HUES64 (cell line): Measurements from ENCODE around the gene DGKD.

ENCODE experiments used
- H3K27ac ChIP-seq: 2 replicates; pipeline ENCODE4 v1.7.0; 2013; ENCODE audit warnings: low read depth, low read length, inconsistent platforms
- H3K27me3 ChIP-seq: 2 replicates; pipeline ENCODE4 v1.6.1; 2013; ENCODE audit warnings: mild to moderate bottlenecking, low read length; ENCODE audit not compliant: insufficient read depth
- H3K36me3 ChIP-seq: 2 replicates; pipeline ENCODE4 v1.6.1; 2013; ENCODE audit warnings: mild to moderate bottlenecking, low read length; ENCODE audit not compliant: insufficient read depth
- H3K4me1 ChIP-seq: 2 replicates; pipeline ENCODE4 v1.6.1; 2013; ENCODE audit warnings: mild to moderate bottlenecking, low read length, moderate library complexity; ENCODE audit not compliant: insufficient read depth
- H3K4me3 ChIP-seq: 2 replicates; pipeline ENCODE4 v1.5.1; 2013; ENCODE audit warnings: mild to moderate bottlenecking, low read length, moderate library complexity
- H3K9ac ChIP-seq: 2 replicates; pipeline ENCODE4 v1.6.1; 2013; ENCODE audit warnings: mild to moderate bottlenecking, low read depth, low read length
- H3K9me3 ChIP-seq: 2 replicates; pipeline ENCODE4 v1.6.1; 2013; ENCODE audit warnings: low read depth, low read length; ENCODE audit not compliant: insufficient read depth
- WGBS: fragments of 150-250, 120-280 bp; methylation state at CpG from one replicate; pipeline ENCODE4 v1.1.7; 2013; ENCODE audit warnings: missing lambda C conversion rate; 5-methylcytosine and 5-hydroxymethylcytosine counted together

Gene DGKD

DNA sequence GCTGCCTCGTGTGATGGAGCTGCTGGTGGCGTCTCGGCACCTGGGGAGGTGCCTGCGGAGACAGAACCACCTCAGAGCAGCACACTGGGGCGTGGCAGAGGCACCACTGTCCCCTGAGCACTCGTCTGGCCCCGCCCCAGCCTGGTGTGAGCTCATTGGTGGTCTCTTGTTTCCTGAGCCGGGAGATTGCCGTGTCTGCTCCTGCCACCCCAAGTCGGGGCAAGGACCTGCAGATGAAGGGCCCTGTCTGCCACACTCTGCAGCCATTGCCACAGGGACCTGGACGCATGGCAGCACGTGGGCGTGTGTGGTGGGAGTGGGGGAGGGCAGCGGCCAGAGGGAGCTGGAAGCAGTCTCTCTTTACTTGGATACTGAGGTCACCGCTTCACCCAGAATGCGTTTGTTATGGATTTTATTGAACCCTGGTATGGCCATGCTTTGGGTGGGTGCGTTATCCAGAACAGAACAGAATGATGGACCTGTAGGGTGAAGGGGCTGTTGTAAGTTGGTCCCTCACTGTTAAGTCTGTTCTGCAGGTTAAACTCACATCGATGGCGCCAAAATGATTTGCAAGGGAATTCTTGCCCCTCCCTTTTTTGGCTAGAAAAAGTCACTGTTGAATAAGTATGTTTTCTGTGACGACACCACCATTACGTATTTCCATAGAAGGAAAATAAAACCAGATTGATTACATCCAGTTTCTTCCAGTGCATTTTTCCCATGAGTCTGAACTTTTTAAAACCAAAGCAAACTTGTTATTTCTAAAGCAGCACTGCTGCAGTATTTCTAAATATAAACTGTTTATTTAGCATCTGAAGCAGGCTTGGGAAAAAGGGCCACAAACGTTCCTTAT, 120.2 kb downstream of the DGKD start:
- no peak overlapping the region for H3K4me3 ChIP-seq
- no peaks in the 10 kb centered on the region for H3K4me1 ChIP-seq
- H3K9ac ChIP-seq = no peak overlapping the region
- WGBS = 84% methylated on average over 22 of the region's 22 CpGs
- no peaks in the 10 kb centered on the region for H3K9me3 ChIP-seq
- no peaks in the 10 kb centered on the region for H3K27me3 ChIP-seq
- no peak overlapping the region for H3K27ac ChIP-seq
- H3K36me3 ChIP-seq = no peaks in the 10 kb centered on the region; the same call in 1 of the 2 replicates

DNA sequence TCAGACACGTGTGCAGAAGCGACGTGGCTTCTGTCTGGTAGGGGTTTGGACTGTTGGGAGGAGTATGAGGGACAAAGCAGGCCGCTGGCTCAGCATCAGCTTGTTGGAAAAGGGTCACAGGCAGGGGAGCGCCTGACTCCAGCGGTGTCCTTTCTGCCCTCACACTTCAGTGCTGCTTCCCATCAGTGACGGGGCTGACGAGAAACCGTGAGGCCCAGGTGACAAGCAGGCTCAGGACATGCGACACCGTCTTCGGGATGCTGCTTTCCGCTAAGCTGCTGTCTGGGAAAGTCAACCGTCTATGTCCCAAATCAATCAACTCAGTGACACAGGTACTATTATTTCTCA, 121.7 kb downstream of the DGKD start:
- WGBS = 93% methylated on average over 14 of the region's 14 CpGs
- Histone ChIP-seq H3K36me3 (no peaks in the 10 kb centered on the region), H3K27me3 (no peaks in the 10 kb centered on the region), H3K27ac (no peak overlapping the region), H3K4me3 (no peak overlapping the region), H3K4me1 (no peaks in the 10 kb centered on the region), H3K9me3 (no peaks in the 10 kb centered on the region), H3K9ac (no peak overlapping the region)

DNA sequence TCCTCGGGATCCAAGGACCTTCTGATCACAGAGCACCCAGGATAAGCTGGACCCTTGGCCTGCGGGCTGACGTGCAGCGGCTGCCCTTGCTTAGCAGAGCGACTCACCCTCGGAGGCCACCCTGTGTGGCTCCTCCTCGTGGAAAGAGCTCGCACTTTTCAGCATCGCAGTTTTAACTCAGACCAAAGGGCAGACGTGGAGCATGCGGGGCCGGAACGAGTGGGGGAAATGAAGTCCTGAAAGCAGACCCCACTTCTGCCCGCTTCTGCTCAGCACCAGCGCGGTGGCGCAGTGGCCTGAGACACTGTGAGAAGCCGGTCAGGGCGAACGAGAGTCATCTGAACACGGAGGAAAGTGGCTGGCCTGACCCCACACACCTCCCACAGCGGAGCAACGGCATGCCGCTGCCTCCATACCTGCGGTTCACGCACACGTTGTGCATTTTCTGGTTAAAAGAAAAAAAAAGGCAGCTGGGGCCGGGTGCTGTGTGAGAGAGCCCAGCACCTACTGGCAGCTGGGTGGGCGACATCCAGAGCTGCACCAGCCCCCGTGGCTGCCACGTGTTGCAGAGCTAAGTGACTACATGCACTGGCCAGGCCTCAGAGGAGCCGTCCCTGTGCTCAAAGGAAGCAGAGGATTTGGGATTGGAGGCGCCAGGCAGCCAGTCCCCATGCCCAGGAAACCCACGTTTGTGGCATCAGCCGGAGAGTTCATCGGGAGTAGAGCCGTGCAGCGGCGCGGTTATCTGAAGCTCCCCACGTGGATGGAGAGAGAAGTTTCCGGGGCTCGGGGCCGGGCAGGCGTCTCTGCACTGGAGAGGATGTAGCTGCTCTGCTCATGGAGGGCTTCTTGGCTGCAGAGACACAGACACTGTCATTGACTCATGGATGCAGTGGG, 122.6 kb downstream of the DGKD start:
- H3K4me3 ChIP-seq = no peak overlapping the region
- WGBS = 94% methylated on average over 45 of the region's 45 CpGs
- no peaks in the 10 kb centered on the region for H3K9me3 ChIP-seq
- H3K27ac ChIP-seq = no peak overlapping the region
- H3K4me1 ChIP-seq = no peaks in the 10 kb centered on the region
- H3K27me3 ChIP-seq = no peaks in the 10 kb centered on the region
- H3K9ac ChIP-seq = no peak overlapping the region
- H3K36me3 ChIP-seq = no peaks in the 10 kb centered on the region

DNA sequence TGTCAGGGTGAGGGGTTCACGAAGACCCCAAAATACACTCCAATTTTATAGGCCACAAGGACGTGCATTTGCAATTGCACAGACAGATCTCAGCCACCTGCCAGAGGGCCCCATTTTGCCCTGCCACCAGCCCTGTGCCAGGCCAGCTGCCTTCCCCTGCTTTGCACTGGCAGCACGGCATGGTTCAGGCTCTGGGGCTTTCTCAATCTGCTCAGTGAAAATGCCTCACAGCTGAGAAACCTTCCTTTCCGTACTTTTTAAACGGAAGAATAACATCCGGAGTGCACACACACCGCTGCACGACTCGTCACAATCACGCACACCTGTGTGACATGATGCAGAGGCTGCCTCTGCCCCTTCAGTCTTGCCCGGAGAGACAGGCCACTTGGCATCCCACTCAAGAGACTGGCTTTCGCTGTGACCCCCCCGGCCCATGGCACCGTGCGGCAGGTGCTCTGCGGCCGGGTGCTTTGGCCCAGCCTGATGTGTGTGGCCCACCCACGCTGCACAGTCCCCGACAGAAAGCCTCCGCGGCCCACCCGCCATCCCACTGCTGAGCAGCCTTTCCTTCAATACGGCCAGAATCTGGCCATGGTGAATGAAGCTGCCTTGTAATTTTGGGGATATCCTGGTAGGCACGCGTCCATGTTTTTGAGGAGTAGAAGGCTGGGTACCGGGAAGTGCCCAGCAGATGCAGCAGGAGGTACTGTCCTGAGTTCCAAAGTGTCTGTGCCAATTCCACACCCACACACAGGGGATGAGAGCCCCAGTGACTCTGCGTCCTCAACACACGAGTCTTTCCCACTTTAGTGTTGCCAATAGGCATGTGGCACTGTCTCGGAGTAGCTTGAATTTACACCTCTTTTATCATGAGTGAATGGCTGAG, 123.5 kb downstream of the DGKD start:
- Histone ChIP-seq H3K27me3 (no peaks in the 10 kb centered on the region), H3K4me1 (no peaks in the 10 kb centered on the region), H3K9me3 (peaks cover 4% of the 10 kb centered on the region; the same call in 1 of the 2 replicates), H3K4me3 (no peak overlapping the region), H3K36me3 (peaks cover under 1% of the 10 kb centered on the region; the same call in 1 of the 2 replicates), H3K27ac (no peak overlapping the region), H3K9ac (no peak overlapping the region)
- 95% methylated on average over 29 of the region's 29 CpGs for WGBS

DNA sequence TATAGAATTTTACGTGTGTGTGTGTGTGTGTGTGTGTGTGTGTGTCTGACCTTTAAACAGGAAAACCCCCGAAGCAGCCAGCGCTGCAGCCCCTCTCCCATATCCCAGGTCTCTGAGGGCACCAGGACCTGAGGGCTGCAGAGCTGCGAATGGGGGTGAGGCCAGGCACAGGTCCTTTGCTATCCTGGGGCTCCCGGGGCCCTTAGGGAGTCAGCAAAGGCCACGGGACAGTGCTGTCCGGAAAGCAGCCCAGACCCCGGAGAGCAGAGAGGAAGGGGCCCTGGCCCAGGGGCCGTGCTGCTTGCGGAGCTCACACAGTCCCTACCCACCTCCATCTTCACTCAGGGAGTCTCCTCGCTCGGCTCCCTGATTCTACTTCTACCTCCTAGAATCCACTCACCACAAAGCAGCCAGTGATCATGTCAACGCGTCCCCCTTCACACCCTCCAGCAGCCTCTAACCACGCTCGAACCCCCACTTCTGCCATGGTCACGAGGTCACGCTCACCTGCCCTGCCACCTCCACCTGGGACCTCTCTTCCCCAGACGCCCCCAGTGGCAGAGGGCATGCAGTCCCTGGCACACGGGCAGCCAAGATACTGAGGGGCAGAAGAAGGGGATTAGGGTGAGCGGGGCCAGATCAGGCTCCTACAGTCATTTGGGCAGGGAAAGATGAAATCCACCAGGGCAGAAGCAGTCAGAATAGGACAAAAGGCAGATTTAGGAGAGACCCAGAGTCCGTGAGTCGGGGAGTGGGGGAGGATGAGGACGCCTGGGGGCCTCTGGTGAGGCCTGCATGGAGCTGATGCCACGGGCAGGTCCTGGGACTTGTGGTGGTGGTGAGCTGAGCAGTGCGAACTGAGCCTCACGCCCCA, 125.6 kb downstream of the DGKD start:
- Histone ChIP-seq H3K4me1 (no peaks in the 10 kb centered on the region), H3K4me3 (no peak overlapping the region), H3K27me3 (no peaks in the 10 kb centered on the region), H3K9ac (no peak overlapping the region), H3K9me3 (peaks cover 10% of the 10 kb centered on the region), H3K36me3 (peaks cover 13% of the 10 kb centered on the region), H3K27ac (no peak overlapping the region)
- 92% methylated on average over 27 of the region's 27 CpGs for WGBS

DNA sequence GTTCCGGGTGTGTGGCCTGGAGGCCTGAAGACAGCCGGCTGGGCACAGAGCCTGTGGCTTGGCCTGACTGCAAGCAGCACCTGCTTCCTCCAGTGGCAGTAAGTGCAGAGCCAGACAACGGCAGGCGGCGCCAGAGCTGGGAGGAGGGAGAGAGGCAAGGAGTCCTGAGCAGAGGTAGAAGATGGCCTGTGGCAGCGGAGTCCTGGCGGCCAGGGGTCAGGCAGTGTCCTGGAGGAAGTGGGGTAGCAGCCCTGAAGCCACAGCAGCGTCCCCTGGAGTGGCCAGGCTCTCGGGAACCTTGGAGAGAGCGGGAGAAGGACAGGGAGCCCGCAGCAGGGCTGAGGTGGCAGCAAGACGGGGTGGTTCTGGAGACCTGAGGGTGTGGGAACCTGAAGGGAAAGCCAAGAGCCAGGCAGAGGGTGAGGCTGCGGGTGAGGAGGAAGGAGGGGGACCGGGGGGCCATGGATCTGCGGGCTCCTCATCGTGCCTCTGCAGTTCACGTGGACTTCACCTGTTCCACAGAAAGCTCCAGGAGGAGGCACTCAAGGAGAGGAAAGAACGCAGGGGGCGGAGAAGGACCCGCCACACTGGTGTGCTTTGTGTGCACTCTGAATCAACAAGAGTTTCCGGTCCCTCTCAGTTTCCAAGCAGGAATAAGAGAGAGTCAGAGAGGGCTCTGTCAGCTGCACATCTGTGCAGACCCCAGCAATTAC, 126.4 kb downstream of the DGKD start:
- H3K27ac ChIP-seq = no peak overlapping the region
- 91% methylated on average over 21 of the region's 21 CpGs for WGBS
- H3K9me3 ChIP-seq = peaks cover 10% of the 10 kb centered on the region
- no peaks in the 10 kb centered on the region for H3K4me1 ChIP-seq
- H3K9ac ChIP-seq = no peak overlapping the region
- H3K4me3 ChIP-seq = no peak overlapping the region
- H3K36me3 ChIP-seq = peaks cover 20% of the 10 kb centered on the region
- no peaks in the 10 kb centered on the region for H3K27me3 ChIP-seq

DNA sequence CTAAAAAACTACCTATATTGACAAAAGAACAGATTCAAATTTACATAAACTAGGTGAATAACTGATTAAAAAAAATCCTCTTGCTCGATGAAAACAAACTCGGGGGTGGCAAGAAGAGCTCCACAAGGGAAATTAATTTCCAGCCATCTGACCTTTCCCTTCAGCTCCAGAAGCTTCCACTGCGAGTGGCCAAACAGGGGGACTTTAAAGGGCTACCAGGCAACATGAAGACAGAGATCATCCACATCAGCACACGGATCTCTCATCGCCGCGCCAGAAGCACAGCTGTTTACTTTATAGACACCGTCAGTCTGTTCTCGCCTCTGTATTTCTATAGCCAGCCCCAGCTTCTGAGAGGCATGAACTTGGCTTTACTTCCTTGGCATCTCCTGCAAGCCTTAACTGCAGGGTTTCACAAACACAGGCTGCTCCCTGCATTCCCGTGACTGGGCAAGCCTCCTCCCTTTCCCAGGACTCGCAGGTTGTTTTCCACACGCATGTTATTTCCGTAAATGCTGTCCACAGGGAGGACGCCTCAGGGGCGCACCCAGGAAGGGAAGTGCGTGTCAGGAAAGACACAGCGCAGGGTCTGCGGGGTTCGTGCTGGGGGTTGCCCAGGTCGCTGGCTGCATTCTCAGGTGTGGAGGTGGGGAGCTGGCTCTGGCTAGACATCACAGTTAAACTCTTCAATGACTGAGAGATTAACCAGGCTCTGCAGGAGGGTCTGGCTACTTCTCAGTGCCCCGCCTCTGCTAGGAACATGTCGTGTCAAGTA, 127.3 kb downstream of the DGKD start:
- no peak overlapping the region for H3K4me3 ChIP-seq
- H3K9me3 ChIP-seq = peaks cover 10% of the 10 kb centered on the region
- no peaks in the 10 kb centered on the region for H3K27me3 ChIP-seq
- peaks cover 20% of the 10 kb centered on the region for H3K36me3 ChIP-seq
- H3K27ac ChIP-seq = no peak overlapping the region
- no peaks in the 10 kb centered on the region for H3K4me1 ChIP-seq
- 94% methylated on average over 22 of the region's 22 CpGs for WGBS
- H3K9ac ChIP-seq = no peak overlapping the region

DNA sequence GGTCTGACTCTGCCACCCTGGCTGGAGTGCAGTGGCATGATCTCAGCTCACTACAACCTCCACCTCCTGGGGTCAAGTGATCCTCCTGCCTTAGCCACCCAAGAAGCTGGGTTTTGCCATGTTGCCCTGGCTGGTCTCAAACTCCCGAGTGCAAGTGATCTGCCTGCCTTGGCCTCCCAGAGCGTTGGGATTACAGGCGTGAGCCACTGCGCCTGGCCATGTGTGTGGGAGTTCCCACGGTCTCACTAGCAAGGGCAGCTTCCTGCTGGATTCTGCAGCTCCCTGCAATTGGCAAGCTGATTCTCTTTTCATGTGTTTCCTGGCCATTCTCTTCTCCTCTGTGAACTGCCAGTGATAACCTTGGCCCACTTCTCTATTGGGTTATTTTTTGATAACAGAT, 128.3 kb downstream of the DGKD start:
- no peaks in the 10 kb centered on the region for H3K27me3 ChIP-seq
- H3K4me1 ChIP-seq = no peaks in the 10 kb centered on the region
- peaks cover 10% of the 10 kb centered on the region for H3K9me3 ChIP-seq
- H3K4me3 ChIP-seq = no peak overlapping the region
- H3K36me3 ChIP-seq = peaks cover 20% of the 10 kb centered on the region
- WGBS = 93% methylated on average over 5 of the region's 5 CpGs
- H3K9ac ChIP-seq = no peak overlapping the region
- no peak overlapping the region for H3K27ac ChIP-seq

DNA sequence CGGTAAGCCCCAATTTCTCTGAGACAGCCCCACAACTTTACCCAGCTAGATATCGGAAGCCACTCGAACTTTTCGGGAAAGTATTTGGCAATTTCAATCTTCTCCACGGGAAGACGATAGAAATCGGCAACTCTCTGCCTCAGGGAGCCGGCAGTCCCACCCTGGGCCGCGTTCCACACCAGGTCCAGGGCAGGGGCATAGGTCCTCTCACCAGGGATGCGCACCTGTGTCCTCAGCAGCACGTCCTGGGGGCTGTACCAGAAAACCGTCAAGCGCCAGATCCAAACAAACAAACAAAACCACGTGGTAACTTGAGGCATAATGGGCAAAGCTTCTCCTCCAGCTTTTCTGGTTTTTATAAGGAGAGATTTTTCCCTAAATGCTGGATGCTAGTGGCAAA, 131.4 kb downstream of the DGKD start:
- Histone ChIP-seq H3K27me3 (no peaks in the 10 kb centered on the region), H3K36me3 (peaks cover 20% of the 10 kb centered on the region), H3K9me3 (peaks cover 10% of the 10 kb centered on the region), H3K4me1 (no peaks in the 10 kb centered on the region), H3K4me3 (no peak overlapping the region), H3K27ac (no peak overlapping the region), H3K9ac (no peak overlapping the region; the same call in 1 of the 2 replicates)
- 94% methylated on average over 15 of the region's 15 CpGs for WGBS
